MM.1S (cell line): ENCODE measurements around the gene LDHAL6B.

ENCODE experiments used
- DNase-seq: peaks from one replicate; pipeline ENCODE4 v3.0.0-alpha.2; 2015
- H2AFZ ChIP-seq: fragments of 300-600 bp; sonication (generic); 2 replicates; pipeline ENCODE4 v1.6.0; 2016; ENCODE audit warnings: antibody characterized with exemption, low read length
- H3F3A ChIP-seq: fragments of 300-600 bp; sonication (generic); 2 replicates; pipeline ENCODE4 v1.6.1; 2016; ENCODE audit warnings: mild to moderate bottlenecking, antibody characterized with exemption, low read length, moderate library complexity, mixed read lengths; ENCODE audit not compliant: insufficient read depth
- H3K27ac ChIP-seq: fragments of 300-600 bp; sonication (generic); 2 replicates; pipeline ENCODE4 v1.5.1; 2016; ENCODE audit warnings: mild to moderate bottlenecking, low read length
- H3K27me3 ChIP-seq: fragments of 300-600 bp; sonication (generic); replicated peaks from 2 replicates; pipeline ENCODE4 v1.6.0; 2016; ENCODE audit warnings: low read length; ENCODE audit not compliant: insufficient read depth
- H3K36me3 ChIP-seq: fragments of 300-600 bp; sonication (generic); replicated peaks from 2 replicates; pipeline ENCODE4 v1.6.1; 2016; ENCODE audit warnings: mild to moderate bottlenecking, low read length, mixed read lengths; ENCODE audit not compliant: insufficient read depth
- H3K4me1 ChIP-seq: fragments of 300-600 bp; sonication (generic); 2 replicates; pipeline ENCODE4 v1.6.1; 2016; ENCODE audit warnings: low read length, mixed read lengths
- H3K4me2 ChIP-seq: fragments of 300-600 bp; sonication (generic); 2 replicates; pipeline ENCODE4 v1.6.0; 2016; ENCODE audit warnings: low read depth, low read length
- H3K4me3 ChIP-seq: fragments of 300-600 bp; sonication (generic); 2 replicates; pipeline ENCODE4 v1.5.1; 2016; ENCODE audit warnings: low read length, mixed read lengths
- H3K79me2 ChIP-seq: fragments of 300-600 bp; sonication (generic); 2 replicates; pipeline ENCODE4 v1.6.1; 2016; ENCODE audit warnings: mixed run types, low read length, mixed read lengths
- H3K9ac ChIP-seq: fragments of 300-600 bp; sonication (generic); 2 replicates; pipeline ENCODE4 v1.6.1; 2016; ENCODE audit warnings: low read length, mixed read lengths
- H3K9me2 ChIP-seq: fragments of 300-600 bp; sonication (generic); replicated peaks from 2 replicates; pipeline ENCODE4 v1.6.1; 2016; ENCODE audit warnings: mild to moderate bottlenecking, low read length, mixed read lengths; ENCODE audit not compliant: insufficient read depth
- H3K9me3 ChIP-seq: fragments of 300-600 bp; sonication (generic); replicated peaks from 2 replicates; pipeline ENCODE4 v1.6.1; 2016; ENCODE audit warnings: mild to moderate bottlenecking, low read length, mixed read lengths; ENCODE audit not compliant: insufficient read depth
- H4K20me1 ChIP-seq: fragments of 300-600 bp; sonication (generic); 2 replicates; pipeline ENCODE4 v1.6.1; 2016; ENCODE audit warnings: mild to moderate bottlenecking, low read length, moderate library complexity, mixed read lengths; ENCODE audit not compliant: insufficient read depth
- CTCF ChIP-seq: fragments of 300-600 bp; sonication (generic); IDR thresholded peaks from 2 replicates; pipeline ENCODE4 v1.5.1; 2016; ENCODE audit warnings: antibody characterized with exemption, low read length, mixed read lengths
- EZH2 ChIP-seq: fragments of 300-600 bp; sonication (generic); optimal IDR thresholded peaks from 2 replicates; pipeline ENCODE3; 2017; ENCODE audit warnings: low read depth, mild to moderate bottlenecking, antibody characterized with exemption, low read length, mixed read lengths
- EZH2phosphoT487 ChIP-seq: fragments of 300-600 bp; sonication (generic); IDR thresholded peaks from 2 replicates; pipeline ENCODE4 v1.6.1; 2018; ENCODE audit warnings: antibody characterized with exemption, low read length

Gene LDHAL6B

GRCh38 chr15:59205839-59206622 is 612 bp upstream of the LDHAL6B start:
- Histone ChIP-seq H3K9me3 (no peaks in the 10 kb centered on the region), H2AFZ (no peak overlapping the region), H3K9me2 (no peaks in the 10 kb centered on the region), H3K4me2 (no peak overlapping the region), H3K4me1 (no peaks in the 10 kb centered on the region), H3K4me3 (no peak overlapping the region), H3K9ac (no peak overlapping the region), H3K27ac (no peak overlapping the region), H3K27me3 (no peaks in the 10 kb centered on the region), H4K20me1 (no peaks in the 10 kb centered on the region), H3K79me2 (no peaks in the 10 kb centered on the region), H3F3A (no peaks in the 10 kb centered on the region), H3K36me3 (no peaks in the 10 kb centered on the region)
- no peak for DNase-seq
- TF ChIP-seq EZH2 (no peak), CTCF (no peak), EZH2phosphoT487 (no peak)

- H3K79me2 ChIP-seq: no peaks in the 10 kb centered on the region
- no peaks in the 10 kb centered on the region for H3K9me2 ChIP-seq
- H3K4me3 ChIP-seq: no peak overlapping the region
- no peak for TF ChIP-seq EZH2
- TF ChIP-seq EZH2phosphoT487: no peak
- TF ChIP-seq CTCF: no peak
- H2AFZ ChIP-seq: no peak overlapping the region
- H3F3A ChIP-seq: no peaks in the 10 kb centered on the region
- H3K27ac ChIP-seq: no peak overlapping the region
- no peaks in the 10 kb centered on the region for H3K4me1 ChIP-seq
- H3K9ac ChIP-seq: no peak overlapping the region
- no peak overlapping the region for H3K4me2 ChIP-seq
- H3K36me3 ChIP-seq: no peaks in the 10 kb centered on the region
- H3K9me3 ChIP-seq: no peaks in the 10 kb centered on the region
- no peaks in the 10 kb centered on the region for H3K27me3 ChIP-seq
- no peak for DNase-seq
- H4K20me1 ChIP-seq: no peaks in the 10 kb centered on the region
These were observed 2.1 kb downstream of the LDHAL6B start for GRCh38 chr15:59208613-59209249.

GRCh38 chr15:59210186-59210585 is 3.5 kb downstream of the LDHAL6B start:
- Histone ChIP-seq H3K27me3 (no peaks in the 10 kb centered on the region), H3F3A (no peaks in the 10 kb centered on the region), H3K79me2 (no peaks in the 10 kb centered on the region), H3K9me3 (no peaks in the 10 kb centered on the region), H3K27ac (no peak overlapping the region), H3K4me1 (no peaks in the 10 kb centered on the region), H3K9ac (no peak overlapping the region), H4K20me1 (no peaks in the 10 kb centered on the region), H3K36me3 (no peaks in the 10 kb centered on the region), H2AFZ (no peak overlapping the region), H3K4me2 (no peak overlapping the region), H3K9me2 (no peaks in the 10 kb centered on the region), H3K4me3 (no peak overlapping the region)
- TF ChIP-seq CTCF (no peak), EZH2 (no peak), EZH2phosphoT487 (no peak)
- DNase-seq: no peak
